LHCN-M2 (cell line): ENCODE measurements around the gene CATSPER3. TPM values are rescaled to one million over a fixed set of nuclear protein-coding genes. Genes with fewer than 3 reads are reported as not detected.

Source experiments
- DNase-seq: peaks from one replicate; pipeline ENCODE4 v3.0.0-alpha.2; 2012; ENCODE audit warnings: low read depth
- total RNA-seq: library from RNA; depleted of rRNA; stranded (reverse); fragments of >200 nt; gene quantifications from 2 replicates; pipeline ENCODE4 v1.2.3, GENCODE V29; 2014; rRNA removed

Gene CATSPER3
- total RNA-seq, 1 experiment from 2014 or later: 0.11 TPM

DNA sequence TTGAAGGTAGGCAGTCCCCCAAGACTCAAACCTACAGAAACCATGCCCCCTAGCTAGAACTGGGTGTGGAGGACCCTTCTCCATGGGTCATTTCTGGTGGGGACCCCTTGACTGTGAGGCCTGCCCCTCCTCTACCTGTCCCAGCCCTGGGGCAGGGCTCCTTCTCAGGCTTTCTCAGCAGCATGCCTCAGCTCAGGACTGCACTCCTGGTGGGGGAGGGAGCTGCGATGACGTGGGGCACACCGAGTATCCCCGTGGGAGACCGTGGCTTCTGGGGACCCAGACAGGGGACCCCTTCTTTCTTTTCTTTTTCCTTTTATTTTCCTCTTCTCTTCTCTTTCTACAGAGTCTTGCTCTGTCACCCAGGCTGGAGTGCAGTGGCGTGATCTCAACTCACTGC is 93.3 kb downstream of the CATSPER3 start:
- DNase-seq: no peak

Other genes with a start within 250 kb of the CATSPER3 start
- gene CAMLG, start 229.4 kb upstream of the CATSPER3 start, total RNA-seq: 20.8 and 21.0 TPM in 2 replicates
- 24.4 and 29.4 TPM in 2 replicates for gene DDX46, start 209.1 kb upstream of the CATSPER3 start, total RNA-seq
- gene C5orf24, start 121.9 kb upstream of the CATSPER3 start, total RNA-seq: 46.0 and 60.2 TPM in 2 replicates
- gene TXNDC15, start 93.5 kb upstream of the CATSPER3 start, total RNA-seq: 108 and 126 TPM in 2 replicates
- 5.5 and 9.1 TPM in 2 replicates for gene PCBD2, start 62.8 kb upstream of the CATSPER3 start, total RNA-seq
- 2.2 and 5.1 TPM in 2 replicates for gene PITX1, start 66.3 kb downstream of the CATSPER3 start, total RNA-seq